HTERT RPE-1 (cell line): ENCODE results near the gene FAM217A.

Experiments used
- in situ Hi-C: fragments of 300-500 bp; cut with MboI; formaldehyde crosslinking; loops from 4 replicates; pipeline ENCODE4 v1.14.3; 2020; ENCODE audit warnings: low sequenced_read_pairs

FAM217A gene

DNA sequence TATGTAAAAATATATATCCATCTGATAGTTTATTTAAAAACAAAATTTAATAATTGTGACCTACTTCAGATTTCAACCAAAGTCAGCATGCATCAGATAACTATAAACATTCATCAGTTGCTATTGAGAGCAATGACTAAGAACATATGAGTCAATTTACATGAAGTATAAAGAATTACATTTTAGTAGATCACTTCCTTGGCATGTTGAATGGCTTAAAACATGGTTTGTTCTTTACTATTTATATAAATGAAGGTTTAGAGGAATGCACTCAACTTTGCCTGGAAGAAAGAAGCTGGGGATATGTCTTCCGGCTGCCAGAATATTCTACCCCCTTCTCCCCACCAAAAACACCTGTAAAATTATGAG is 6.4 kb upstream of the FAM217A start:
- in situ Hi-C loops = no loop called here

DNA sequence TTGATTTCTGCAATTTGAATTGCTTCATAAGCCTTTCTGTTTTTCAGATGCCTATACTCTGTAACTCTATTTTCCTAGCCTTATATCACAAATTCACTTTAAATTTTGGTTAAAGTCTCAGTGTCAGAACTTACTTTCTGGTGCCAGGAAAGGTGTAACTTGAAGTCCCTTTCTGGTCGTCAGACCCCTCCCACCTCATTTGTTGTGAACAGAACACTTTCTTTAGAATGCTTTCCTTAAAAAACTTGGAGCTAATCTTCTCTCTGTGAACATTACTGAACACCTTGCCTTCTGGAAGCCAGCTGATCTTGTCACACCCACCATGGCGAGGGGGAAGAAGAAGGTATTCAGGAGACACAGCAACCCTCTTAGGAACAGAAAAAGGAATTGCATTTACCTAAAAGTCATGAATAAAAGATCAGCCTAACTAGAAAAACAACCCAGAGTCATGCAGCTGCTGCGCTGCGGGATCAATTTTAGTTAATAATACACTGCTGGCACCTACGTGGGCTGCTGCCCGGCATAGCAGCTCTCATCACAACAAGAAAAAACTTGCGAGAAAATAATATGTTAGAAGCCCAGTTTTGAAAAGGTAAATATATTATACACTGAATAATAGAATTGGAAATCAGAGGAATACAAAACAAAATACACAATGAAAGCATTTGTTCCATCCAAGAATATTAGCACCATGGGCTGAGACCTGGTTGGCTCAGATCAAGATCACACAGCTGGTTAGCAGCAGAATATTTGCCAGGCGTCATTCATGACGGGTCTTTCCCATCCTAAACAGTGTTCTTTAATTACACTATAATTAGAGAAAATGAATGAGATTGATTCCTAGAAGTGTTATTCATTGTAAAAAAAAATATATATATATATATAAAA is 5.8 kb upstream of the FAM217A start:
- in situ Hi-C loops = no loop called here

DNA sequence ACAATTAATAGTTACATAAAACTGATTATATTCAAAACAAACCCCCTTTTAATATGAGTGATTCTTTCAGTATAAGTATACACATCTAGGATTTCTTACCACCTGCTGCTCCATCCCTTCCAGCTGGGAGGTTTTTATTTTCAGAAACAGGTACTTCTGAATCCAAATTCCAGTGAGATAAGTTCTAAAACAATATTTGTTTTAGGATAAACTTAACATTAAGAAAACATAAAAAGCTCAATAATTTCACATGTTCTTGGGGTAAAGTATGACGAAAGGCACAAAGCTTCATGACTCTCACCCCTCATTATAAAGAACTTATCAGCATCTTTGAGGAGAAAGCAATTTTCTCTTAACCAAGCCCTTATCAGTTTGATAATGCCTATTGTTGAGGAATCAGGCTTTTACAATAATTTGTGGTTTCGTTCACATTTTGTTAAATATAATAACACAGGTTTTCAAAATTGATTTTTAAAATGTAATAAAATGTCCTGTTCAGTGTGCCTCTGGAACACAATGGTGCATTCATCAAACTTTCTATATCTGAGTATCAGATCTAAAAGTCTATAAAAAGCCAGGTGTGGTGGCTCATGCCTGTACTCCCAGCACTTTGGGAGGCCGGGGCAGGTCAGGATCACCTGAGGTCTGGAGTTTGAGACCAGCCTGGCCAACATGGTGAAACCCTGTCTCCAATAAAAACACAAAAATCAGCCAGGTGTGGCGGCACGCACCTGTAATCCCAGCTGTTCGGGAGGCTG is 4.3 kb downstream of the FAM217A start:
- in situ Hi-C loops = no loop called here

GRCh38 chr6:4071330-4071729 is 7.6 kb downstream of the FAM217A start:
- in situ Hi-C loops = no loop called here

GRCh38 chr6:4069199-4069598 is 9.7 kb downstream of the FAM217A start:
- in situ Hi-C loops = no loop called here

DNA sequence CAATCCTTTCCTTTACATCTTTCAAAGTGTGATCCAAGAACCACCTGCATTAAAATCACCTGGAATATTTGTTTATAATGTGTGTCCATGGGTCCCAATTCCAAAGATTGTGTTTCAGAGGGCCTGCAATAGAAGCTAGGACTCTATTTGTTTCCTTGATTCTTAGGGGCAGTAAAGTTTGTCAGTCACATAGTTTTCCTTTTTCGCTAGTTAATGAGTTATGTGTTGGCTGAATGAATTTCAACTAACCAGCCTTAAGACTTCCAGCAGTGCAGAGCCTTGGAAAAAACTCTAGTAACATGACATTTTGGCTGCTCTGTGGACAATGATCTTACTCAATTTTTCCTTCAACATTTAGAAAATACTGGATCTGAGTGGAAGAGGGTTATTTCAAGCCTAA is 11.3 kb downstream of the FAM217A start:
- in situ Hi-C loops = no loop called here

DNA sequence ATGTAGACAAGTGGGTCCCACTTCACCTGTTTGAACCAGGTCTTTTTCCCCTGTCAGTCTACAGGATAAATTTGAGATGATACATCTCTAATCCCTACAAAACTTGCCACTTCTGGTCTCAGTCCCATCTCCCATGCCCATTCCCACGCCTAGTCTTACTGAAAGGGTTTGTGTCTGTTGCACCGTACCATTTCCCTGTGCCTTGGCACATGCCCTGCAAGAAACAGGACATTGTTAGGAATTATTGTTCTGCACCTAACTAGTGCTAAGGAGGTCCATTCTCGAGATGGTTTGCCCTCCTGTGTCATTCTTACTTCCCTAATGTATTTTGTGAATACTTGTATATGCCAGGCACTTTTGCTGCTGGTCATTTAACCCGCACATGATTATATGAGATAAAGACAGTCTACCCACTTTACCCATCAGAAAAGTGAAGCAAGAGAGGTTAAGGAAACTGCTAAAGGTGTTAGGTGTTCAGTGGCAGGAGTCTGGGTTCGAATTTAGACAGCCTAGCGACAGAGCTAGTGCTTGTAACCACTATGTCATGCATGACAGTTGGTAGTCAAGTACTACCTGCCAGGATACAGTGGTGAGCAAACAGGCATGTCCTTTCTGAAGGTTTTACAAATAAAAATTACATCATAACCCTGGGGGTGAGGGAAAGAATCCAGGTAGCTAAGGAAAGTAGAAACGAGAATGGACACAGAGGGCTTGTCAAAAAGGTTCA is 12.7 kb downstream of the FAM217A start:
- in situ Hi-C loops = no loop called here

- in situ Hi-C loops = no loop called here
Measured at GRCh38 chr6:4059115-4059777, 19.7 kb downstream of the FAM217A start.

DNA sequence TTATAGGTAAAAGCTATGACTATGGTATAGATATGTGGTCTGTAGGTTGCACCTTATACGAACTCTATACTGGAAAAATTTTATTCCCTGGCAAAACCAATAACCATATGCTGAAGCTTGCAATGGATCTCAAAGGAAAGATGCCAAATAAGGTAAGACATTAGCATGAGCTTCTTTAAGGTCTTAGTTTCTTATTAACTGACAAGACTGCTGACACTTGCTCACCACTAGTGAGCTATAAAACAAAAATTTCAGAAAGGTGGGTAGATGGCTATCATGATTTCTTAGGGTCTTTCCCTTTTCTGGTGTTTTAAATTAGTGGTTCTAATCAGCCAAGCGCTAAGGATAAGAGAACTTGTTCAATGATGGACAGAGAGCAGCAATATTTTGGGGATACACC is 21.9 kb downstream of the FAM217A start:
- in situ Hi-C loops = no loop called here

- in situ Hi-C loops = no loop called here
Measured at GRCh38 chr6:4055420-4056041, 23.4 kb downstream of the FAM217A start.

- in situ Hi-C loops = no loop called here
Measured at GRCh38 chr6:4049246-4049645, 29.7 kb downstream of the FAM217A start.

DNA sequence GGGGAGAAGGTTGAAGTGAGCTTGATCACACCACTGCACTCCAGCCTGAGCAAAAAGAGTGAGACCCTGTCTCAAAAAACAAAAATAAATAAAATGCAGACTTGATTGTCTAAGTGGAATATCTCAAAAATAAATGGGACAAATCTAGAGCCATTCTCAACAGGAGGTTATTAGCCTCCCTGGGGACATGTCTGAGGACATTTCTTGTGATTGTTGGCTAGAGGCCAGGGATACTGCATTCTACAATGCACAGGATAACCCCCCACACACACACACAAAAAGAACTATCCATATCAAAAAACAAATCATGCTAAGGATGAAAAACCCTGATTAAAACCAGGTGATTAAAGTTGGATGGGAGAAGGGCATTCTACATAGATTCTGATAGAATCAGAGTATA is 37.5 kb downstream of the FAM217A start:
- in situ Hi-C loops = no loop called here

- in situ Hi-C loops = no loop called here
Measured at GRCh38 chr6:4039348-4039747, 39.6 kb downstream of the FAM217A start.

DNA sequence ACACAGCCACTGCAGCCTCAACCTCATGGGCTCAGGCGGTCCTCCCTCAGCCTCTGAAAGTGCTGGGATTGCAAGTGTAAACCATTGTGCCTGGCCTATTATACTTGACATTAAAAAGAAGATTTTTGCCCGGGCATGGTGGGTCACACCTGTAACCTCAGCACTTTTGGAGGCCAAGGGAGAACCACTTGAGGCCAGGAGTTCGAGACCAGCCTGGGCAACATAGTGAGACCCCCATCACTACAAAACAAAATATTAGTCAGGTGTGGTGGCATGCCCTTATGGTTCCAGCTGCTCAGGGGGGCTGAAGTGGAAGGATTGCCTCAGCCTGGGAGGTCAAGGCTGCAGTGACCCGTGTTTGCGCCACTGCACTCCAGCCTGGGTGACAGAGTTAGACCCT is 42.4 kb downstream of the FAM217A start:
- in situ Hi-C loops = no loop called here

DNA sequence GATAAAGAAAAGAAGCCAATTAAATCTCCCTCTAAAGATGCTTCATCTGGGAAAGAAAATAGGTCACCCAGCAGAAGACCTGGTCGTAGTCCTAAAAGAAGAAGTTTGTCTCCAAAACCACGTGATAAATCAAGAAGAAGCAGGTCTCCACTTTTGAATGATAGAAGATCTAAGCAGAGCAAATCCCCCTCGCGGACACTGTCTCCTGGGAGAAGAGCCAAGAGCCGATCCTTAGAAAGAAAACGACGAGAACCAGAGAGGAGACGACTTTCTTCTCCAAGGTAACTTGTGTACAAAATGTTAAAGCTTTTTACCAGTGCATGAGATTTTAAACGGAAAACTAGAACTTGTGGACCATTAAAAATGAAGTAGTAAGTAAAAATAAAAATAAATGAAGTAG is 46.5 kb downstream of the FAM217A start:
- in situ Hi-C loops = no loop called here

- in situ Hi-C loops = no loop called here
Measured at GRCh38 chr6:4031442-4031841, 47.5 kb downstream of the FAM217A start.

DNA sequence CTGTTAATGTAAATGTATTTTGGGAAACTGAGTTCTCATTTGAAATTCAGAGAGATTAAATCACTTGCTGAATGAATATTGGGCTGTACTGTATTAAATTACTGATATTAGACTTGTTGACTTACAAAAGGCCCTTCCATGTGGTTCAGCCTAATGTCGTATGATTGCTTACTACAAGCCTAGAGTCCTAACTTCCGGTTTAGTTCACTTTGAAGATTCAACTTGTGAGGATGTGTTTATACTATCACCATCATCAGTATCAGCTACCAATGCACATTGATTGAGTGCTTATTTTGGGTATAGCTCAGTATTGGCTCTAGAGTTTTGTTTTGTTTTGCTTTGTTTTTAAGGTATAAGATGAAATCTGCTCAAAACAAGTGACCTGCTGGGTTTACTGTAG is 48.3 kb downstream of the FAM217A start:
- in situ Hi-C loops = no loop called here

DNA sequence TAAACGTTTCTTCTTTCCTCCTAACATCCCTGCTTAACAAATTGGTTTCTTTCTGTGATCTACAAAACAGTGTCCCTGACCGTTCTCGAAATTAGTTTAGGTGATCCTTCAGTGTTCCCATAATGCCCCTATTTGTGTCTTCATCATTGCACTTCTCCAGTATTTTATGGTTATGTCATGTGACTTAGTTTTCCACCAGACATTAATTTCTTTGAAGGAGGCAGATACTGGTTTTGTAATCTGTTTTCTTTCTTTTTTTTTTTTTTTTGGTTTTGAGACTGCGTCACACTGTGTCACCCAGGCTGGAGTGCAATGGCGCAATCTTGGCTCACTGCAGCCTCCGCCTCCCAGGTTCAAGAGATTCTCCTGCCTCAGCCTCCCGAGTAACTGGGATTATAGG is 49.2 kb downstream of the FAM217A start:
- in situ Hi-C loops = no loop called here

DNA sequence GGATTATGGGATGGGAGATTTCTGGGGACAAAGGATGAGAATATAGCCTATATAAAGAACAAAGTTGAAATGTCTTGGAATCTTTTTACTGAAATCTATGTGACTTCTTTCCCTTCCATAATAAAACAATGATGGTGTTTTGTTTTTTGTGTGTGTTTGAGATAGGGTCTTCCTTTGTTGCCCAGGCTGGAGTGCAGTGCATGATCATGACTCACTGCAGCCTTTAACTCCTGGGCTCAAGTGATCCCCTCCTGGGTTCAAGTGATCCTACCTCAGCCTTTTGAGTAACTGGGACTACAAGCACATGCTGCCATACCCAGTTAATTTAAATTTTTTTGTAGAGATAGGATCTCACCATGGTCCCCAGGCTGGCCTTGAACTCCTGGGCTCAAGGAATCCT is 50.9 kb downstream of the FAM217A start:
- in situ Hi-C loops = no loop called here

DNA sequence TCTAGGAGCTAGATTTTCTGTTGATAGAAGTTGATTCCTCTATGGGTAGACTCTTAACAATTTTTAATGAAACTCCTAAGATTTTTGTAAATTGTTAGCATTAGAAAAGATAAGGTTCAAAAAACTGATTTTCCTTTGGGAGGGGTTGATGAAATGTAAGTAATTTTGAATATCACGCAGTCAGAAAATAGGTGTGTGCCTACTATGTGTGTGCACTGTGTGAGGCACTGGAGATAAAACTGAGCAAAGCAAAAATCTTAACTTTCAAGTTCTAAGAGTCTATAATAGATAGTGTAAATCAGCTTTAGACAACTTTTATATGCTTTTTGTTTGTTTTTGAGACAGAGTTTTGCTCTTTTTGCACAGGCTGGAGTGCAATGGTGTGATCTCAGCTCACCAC is 53.3 kb downstream of the FAM217A start:
- in situ Hi-C loops = no loop called here

DNA sequence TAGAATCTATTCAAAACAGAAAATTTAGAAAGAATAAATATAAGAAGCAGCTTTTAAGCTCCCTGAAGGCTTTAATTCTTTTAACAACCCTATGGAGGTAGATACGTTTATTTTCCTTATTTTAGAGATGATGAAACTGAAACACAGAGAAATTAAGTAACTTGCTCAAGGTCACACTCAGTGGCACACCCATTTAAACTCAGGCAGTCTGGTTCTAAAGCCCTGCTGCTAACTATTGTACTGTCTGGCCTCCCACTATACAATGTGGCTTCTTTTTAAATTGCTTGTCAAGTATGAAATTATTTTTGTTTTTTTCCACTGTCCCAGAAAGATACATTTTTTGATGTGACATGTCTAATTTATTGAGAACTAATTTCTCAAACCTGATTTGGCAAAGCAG is 55.7 kb downstream of the FAM217A start:
- in situ Hi-C loops = no loop called here
